K562 (cell line): Measurements from ENCODE around the gene ZBTB24. TPM values are rescaled to one million over a fixed set of nuclear protein-coding genes. Genes with fewer than 3 reads are reported as not detected.
A peak's percentile ranks its signal among the peaks of the same experiment; 100 is the strongest.

Experiments
- ATAC-seq: fragments of 200-7000 bp; cut with Tn5 transposase; 3 replicates; pipeline ENCODE4 v1.9.1; 2020; ENCODE audit warnings: moderate library complexity
- BruUV-seq: library from RNA; stranded (reverse); fragments of 400-500 nt; replicated peaks from 2 replicates; lab custom pipeline; 2021; lab: Mats Ljungman, UMichigan
- CTCF ChIA-PET: fragments of 300-600 bp; formaldehyde crosslinking; extraction: SDS; loops from one replicate; lab custom pipeline; 2021; ENCODE audit warnings: low intra/inter-chr PET ratio; lab: Yijun Ruan, JAX
- POLR2A ChIA-PET: fragments of 300-600, 350-650 bp; sonication (Branson Sonifier 250); formaldehyde crosslinking; extraction: SDS; loops from one replicate; lab custom pipeline; 2021; ENCODE audit warnings: antibody characterized with exemption, inconsistent platforms; lab: Yijun Ruan, JAX
- DNase-seq, 4 experiments: peaks; one replicate each; pipeline versions ENCODE4 v3.0.0 to v3.0.0-alpha.2; 2011 to 2018; ENCODE audit warnings: low spot score in 3 of 4, mixed read lengths in 3 of 4; ENCODE audit errors: extremely low read depth in 1 of 4
- FAIRE-seq: peaks from 2 replicates; lab custom pipeline; 2011; peaks lifted over from hg19 to GRCh38; lab: Jason Lieb, UNC
- H2AFZ ChIP-seq: 2 replicates; pipeline ENCODE4 v1.6.0; 2011; ENCODE audit warnings: low read depth, low read length, control low read depth, inconsistent platforms
- H3K27ac ChIP-seq: fragments of 200-600 bp; 3 replicates; pipeline ENCODE4 v1.8.0; 2011; ENCODE audit warnings: low read depth, mild to moderate bottlenecking, control low read depth, inconsistent platforms, low read length, moderate library complexity, mixed read lengths; ENCODE audit errors: extremely low read depth
- H3K27me3 ChIP-seq, 2 experiments: fragments of 300-600 bp in 1 of 2; 2 replicates in 1 of 2; 3 replicates in 1 of 2; pipeline versions ENCODE4 v1.6.0 to v1.8.0; 2011; ENCODE audit warnings: inconsistent platforms in 2 of 2, low read length in 2 of 2, mild to moderate bottlenecking in 1 of 2, mixed read lengths in 1 of 2, moderate library complexity in 1 of 2; ENCODE audit not compliant: control insufficient read depth in 2 of 2, insufficient read depth in 2 of 2
- H3K36me3 ChIP-seq: fragments of 300-600 bp; 3 replicates; pipeline ENCODE4 v1.8.0; 2011; ENCODE audit warnings: mild to moderate bottlenecking, low read length, inconsistent platforms; ENCODE audit not compliant: control insufficient read depth, insufficient read depth
- H3K4me1 ChIP-seq, 2 experiments: fragments of 200-600 bp in 1 of 2; replicated peaks in 1 of 2; 2 replicates in 1 of 2; 3 replicates in 1 of 2; pipeline versions ENCODE4 v1.5.1 to v1.8.0; 2011; ENCODE audit warnings: inconsistent platforms in 2 of 2, low read length in 2 of 2, mild to moderate bottlenecking in 1 of 2, mixed read lengths in 1 of 2, moderate library complexity in 1 of 2; ENCODE audit not compliant: control insufficient read depth in 2 of 2, insufficient read depth in 2 of 2
- H3K4me2 ChIP-seq: 2 replicates; pipeline ENCODE4 v1.6.1; 2011; ENCODE audit warnings: low read length, control low read depth, inconsistent platforms, mixed read lengths; ENCODE audit not compliant: insufficient read depth
- H3K4me3 ChIP-seq: fragments of 200-600 bp; sonication (generic), shearing (Covaris generic); 2 replicates; pipeline ENCODE4 v1.5.1; 2016; ENCODE audit warnings: control low read depth, inconsistent platforms
- H3K79me2 ChIP-seq: fragments of 200-600 bp; 3 replicates; pipeline ENCODE4 v1.8.0; 2011; ENCODE audit warnings: low read length, inconsistent platforms; ENCODE audit not compliant: control insufficient read depth, insufficient read depth
- H3K9ac ChIP-seq, 2 experiments: 2 replicates each; pipeline versions ENCODE4 v1.6.0 to v1.6.1; 2011; ENCODE audit warnings: low read depth in 2 of 2, low read length in 2 of 2, control low read depth in 1 of 2, inconsistent platforms in 1 of 2, mild to moderate bottlenecking in 1 of 2, mixed read lengths in 1 of 2; ENCODE audit not compliant: insufficient read depth in 1 of 2
- H3K9me1 ChIP-seq: one replicate; pipeline ENCODE4 v1.6.0; 2011; ENCODE audit warnings: inconsistent platforms, mild to moderate bottlenecking, low read length, moderate library complexity; ENCODE audit not compliant: control insufficient read depth, insufficient read depth
- H3K9me3 ChIP-seq: replicated peaks from 2 replicates; pipeline ENCODE4 v1.5.1; 2011; ENCODE audit warnings: low read depth, low read length, inconsistent platforms; ENCODE audit not compliant: control insufficient read depth, insufficient read depth
- H4K20me1 ChIP-seq: replicated peaks from 2 replicates; pipeline ENCODE4 v1.6.1; 2011; ENCODE audit warnings: low read length, inconsistent platforms, mixed read lengths; ENCODE audit not compliant: control insufficient read depth, insufficient read depth
- ATF7 ChIP-seq: fragments of 450-650 bp; IDR thresholded peaks from 2 replicates; pipeline ENCODE4 v1.7.1; 2014; ENCODE audit warnings: mild to moderate bottlenecking, moderate library complexity
- CEBPB ChIP-seq: fragments of 450-650 bp; IDR thresholded peaks from 2 replicates; pipeline ENCODE4 v1.6.1; 2016; ENCODE audit warnings: missing genetic modification characterization, missing compliant biosample characterization
- CEBPG ChIP-seq, 3 experiments: fragments of 200-800 bp in 1 of 3; sonication (Bioruptor generic) in 1 of 3; sonication (generic) in 1 of 3; formaldehyde crosslinking in 1 of 3; IDR thresholded peaks in 2 of 3; conservative IDR thresholded peaks in 1 of 3; 2 replicates each; pipeline versions ENCODE4 v1.6.1 to v1.8.0; 2016 to 2022; ENCODE audit warnings: missing compliant biosample characterization in 2 of 3, missing genetic modification characterization in 2 of 3, mild to moderate bottlenecking in 1 of 3, missing genetic modification reagents in 1 of 3
- GABPA ChIP-seq: fragments of 200-800 bp; sonication (Bioruptor generic); conservative IDR thresholded peaks from 2 replicates; pipeline ENCODE4 v1.6.1; 2016; ENCODE audit warnings: low read depth, missing genetic modification characterization, missing compliant biosample characterization
- PPARD ChIP-seq: fragments of 250-450 bp; sonication (Bioruptor Pico); IDR thresholded peaks from 2 replicates; pipeline ENCODE4 v1.8.0; 2022; ENCODE audit warnings: inconsistent platforms, mild to moderate bottlenecking, moderate library complexity
- TAF1 ChIP-seq: IDR thresholded peaks from 2 replicates; pipeline ENCODE4 v1.6.1; 2011; ENCODE audit warnings: mild to moderate bottlenecking, low read length, moderate library complexity; ENCODE audit not compliant: insufficient read depth, control insufficient read depth, severe bottlenecking; ENCODE audit errors: extremely low read depth
- U2AF2 ChIP-seq: fragments of 200-400 bp; formaldehyde crosslinking; optimal IDR thresholded peaks from 2 replicates; pipeline ENCODE3; 2017; ENCODE audit warnings: low read depth, mild to moderate bottlenecking, low read length
- YY1 ChIP-seq, 3 experiments: IDR thresholded peaks; 2 replicates each; pipeline ENCODE4 v1.6.1; 2011; ENCODE audit warnings: low read length in 2 of 3, mild to moderate bottlenecking in 2 of 3, moderate library complexity in 2 of 3, borderline replicate concordance in 1 of 3, control low read depth in 1 of 3, low read depth in 1 of 3; ENCODE audit not compliant: insufficient read depth in 3 of 3, insufficient replicate concordance in 2 of 3, control insufficient read depth in 1 of 3, insufficient read length in 1 of 3; ENCODE audit errors: extremely low read depth in 1 of 3
- WGBS: fragments of 100-300 bp; shearing (Covaris generic); methylation state at CpG from one replicate; pipeline ENCODE4 v1.1.6; 2016; ENCODE audit warnings: low coverage, mixed read lengths; ENCODE audit not compliant: insufficient coverage; ENCODE audit errors: missing lambda C conversion rate; 5-methylcytosine and 5-hydroxymethylcytosine counted together
- in situ Hi-C: fragments of 300-500 bp; cut with MboI; formaldehyde crosslinking; loops from 4 replicates; pipeline ENCODE4 v1.15.0; 2018; ENCODE audit warnings: inconsistent platforms, mixed read lengths
- intact Hi-C: fragments of 100-400 bp; cut with micrococcal nuclease; formaldehyde crosslinking; loops from 2 replicates; pipeline ENCODE4 v1.14.2; 2022
- polyA plus RNA-seq, 8 experiments: library from polyadenylated mRNA; depleted of rRNA in 4 of 8; stranded (reverse) in 5 of 8; unstranded in 3 of 8; fragments of >200 nt; fragmentation: Nextera tagmentation in 2 of 8; fragmentation: Illumina TruSeq in 1 of 8; extraction: Ambion mirVana in 2 of 8; extraction: Trizol in 1 of 8; gene quantifications; 2 replicates each; pipeline versions ENCODE4 v1.2.1 to v1.2.3, GENCODE V29; 2011 to 2014; ENCODE audit warnings: inconsistent platforms in 1 of 8, missing spikeins in 1 of 8
- total RNA-seq, 7 experiments: library from RNA; depleted of rRNA in 6 of 7; stranded (reverse); fragments of >200 nt in 6 of 7; fragmentation: Illumina TruSeq in 2 of 7; extraction: Trizol in 2 of 7; gene quantifications; 2 replicates each; pipeline versions ENCODE4 v1.2.1 to v1.2.3, GENCODE V29; 2011 to 2021; ENCODE audit warnings: low replicate concordance in 1 of 7
- TF ChIP-seq, protein P1 (sequence below): fragments of 450-650 bp; IDR thresholded peaks from 2 replicates; pipeline ENCODE4 v1.6.1; 2017; ENCODE audit warnings: mild to moderate bottlenecking, moderate library complexity
- TF ChIP-seq, protein P2 (sequence below), 2 experiments: fragments of 450-650 bp in 1 of 2; sonication (generic) in 1 of 2; formaldehyde crosslinking in 1 of 2; IDR thresholded peaks in 1 of 2; conservative IDR thresholded peaks in 1 of 2; 2 replicates each; pipeline versions ENCODE4 v1.6.1 to v1.8.1; 2016 to 2023; ENCODE audit warnings: mild to moderate bottlenecking in 2 of 2, moderate library complexity in 2 of 2, inconsistent platforms in 1 of 2, missing genetic modification reagents in 1 of 2
- TF ChIP-seq, protein P3 (sequence below): fragments of 150-350 bp; IDR thresholded peaks from 2 replicates; pipeline ENCODE4 v1.6.1; 2014; ENCODE audit warnings: low read depth, mild to moderate bottlenecking, low read length, borderline replicate concordance

The ZBTB24 gene
- total and polyA plus RNA-seq, 9 of the 15 experiments (the other 6 are each of a cell fraction or from before 2014, with no cell fraction given): 2.0 to 16.7 (median 8.3) TPM

DNA sequence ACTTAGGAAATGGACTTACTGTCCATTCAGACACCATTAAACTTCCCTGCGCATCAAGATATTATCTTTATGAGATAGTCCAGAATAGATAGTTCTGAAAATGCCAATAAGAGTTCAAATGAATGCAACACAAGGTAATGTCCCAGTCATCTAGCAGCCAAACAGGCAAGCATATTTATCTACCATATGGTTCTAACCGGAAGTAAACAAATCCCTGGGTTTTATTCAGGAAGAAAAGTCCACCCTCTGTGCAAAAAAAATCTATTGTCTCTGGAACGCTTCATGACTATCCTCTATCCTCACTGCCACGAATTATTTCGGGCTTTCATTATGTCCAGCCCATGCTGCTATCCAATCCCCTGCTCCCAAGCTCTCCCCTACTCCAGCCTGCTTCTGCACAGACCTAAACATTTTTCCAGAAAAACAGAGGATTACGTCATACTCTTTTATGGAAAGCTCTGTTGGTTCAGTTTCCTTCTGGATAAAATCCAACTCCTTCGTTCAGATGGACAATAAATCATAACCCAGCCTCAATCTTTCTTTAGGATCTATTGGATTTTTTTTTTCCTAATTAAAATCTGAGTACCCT lies 54.0 kb downstream of the ZBTB24 start:
- no peak overlapping the region for H3K4me2 ChIP-seq
- in situ Hi-C loops (no loop called here), intact Hi-C loops (no loop called here)
- no peaks in the 10 kb centered on the region for H4K20me1 ChIP-seq
- no peaks in the 10 kb centered on the region for H3K9me3 ChIP-seq
- CTCF ChIA-PET: no interaction called here
- DNase-seq (no peak), ATAC-seq (no peak), FAIRE-seq (no peak)
- POLR2A ChIA-PET: interaction anchor here (0.9 to 1.0 kb wide), 3 partner anchors 16 to 45 kb away, joined by 3 to 7 read pairs (median 6); no protein-coding TSS in a partner anchor
- 19% methylated on average over 7 of the region's 7 CpGs for WGBS
- H3K27me3 ChIP-seq: no peaks in the 10 kb centered on the region
- no peaks in the 10 kb centered on the region for H3K36me3 ChIP-seq
- no TSS peak for BruUV-seq
- H2AFZ ChIP-seq: 0 out of 2 replicates have a peak overlapping the region, but pooled peaks have one; percentile 47
- H3K9ac ChIP-seq: no peak overlapping the region
- H3K79me2 ChIP-seq: no peaks in the 10 kb centered on the region
- H3K27ac ChIP-seq: no peak overlapping the region
- H3K4me3 ChIP-seq: no peak overlapping the region
- peaks cover 4 to 5% of the 10 kb centered on the region in 2 experiments; a peak in 3 of 5 replicates for H3K4me1 ChIP-seq
- H3K9me1 ChIP-seq: no peaks in the 10 kb centered on the region
- TF ChIP-seq CEBPB (0 out of 2 replicates have a peak, but pooled peaks have one; percentile 23), TAF1 (no peak), GABPA (tag) (0 out of 2 replicates have a peak, but pooled peaks have one; percentile 11), YY1 (IDR thresholded peaks at IDR 0.05; ENCODE audit: borderline replicate concordance in 1 of 3, control insufficient read depth in 1 of 3, extremely low read depth in 1 of 3, insufficient read depth in 3 of 3, insufficient read length in 1 of 3, insufficient replicate concordance in 2 of 3, low read depth in 1 of 3, low read length in 2 of 3) (no peak), CEBPG (CRISPR knock-in tag; IDR thresholded peaks at IDR 0.05) (no peak), CEBPG (tag; conservative IDR thresholded peaks at IDR 0.05 in 1 of 2, IDR thresholded peaks at IDR 0.05 in 1 of 2) (peak; percentile 33 to 45; a peak in 2 of 4 replicates), PPARD (no peak), ATF7 (peak; percentile 86), U2AF2 (no peak)
- TF ChIP-seq, protein P1, sequence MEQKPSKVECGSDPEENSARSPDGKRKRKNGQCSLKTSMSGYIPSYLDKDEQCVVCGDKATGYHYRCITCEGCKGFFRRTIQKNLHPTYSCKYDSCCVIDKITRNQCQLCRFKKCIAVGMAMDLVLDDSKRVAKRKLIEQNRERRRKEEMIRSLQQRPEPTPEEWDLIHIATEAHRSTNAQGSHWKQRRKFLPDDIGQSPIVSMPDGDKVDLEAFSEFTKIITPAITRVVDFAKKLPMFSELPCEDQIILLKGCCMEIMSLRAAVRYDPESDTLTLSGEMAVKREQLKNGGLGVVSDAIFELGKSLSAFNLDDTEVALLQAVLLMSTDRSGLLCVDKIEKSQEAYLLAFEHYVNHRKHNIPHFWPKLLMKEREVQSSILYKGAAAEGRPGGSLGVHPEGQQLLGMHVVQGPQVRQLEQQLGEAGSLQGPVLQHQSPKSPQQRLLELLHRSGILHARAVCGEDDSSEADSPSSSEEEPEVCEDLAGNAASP: no peak
- TF ChIP-seq, protein P2, sequence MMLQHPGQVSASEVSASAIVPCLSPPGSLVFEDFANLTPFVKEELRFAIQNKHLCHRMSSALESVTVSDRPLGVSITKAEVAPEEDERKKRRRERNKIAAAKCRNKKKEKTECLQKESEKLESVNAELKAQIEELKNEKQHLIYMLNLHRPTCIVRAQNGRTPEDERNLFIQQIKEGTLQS (IDR thresholded peaks at IDR 0.05): peak; percentile 70; the same call in 1 of the 2 replicates
- TF ChIP-seq, protein P2 (CRISPR knock-in tag; conservative IDR thresholded peaks at IDR 0.05): no peak
- TF ChIP-seq, protein P3, sequence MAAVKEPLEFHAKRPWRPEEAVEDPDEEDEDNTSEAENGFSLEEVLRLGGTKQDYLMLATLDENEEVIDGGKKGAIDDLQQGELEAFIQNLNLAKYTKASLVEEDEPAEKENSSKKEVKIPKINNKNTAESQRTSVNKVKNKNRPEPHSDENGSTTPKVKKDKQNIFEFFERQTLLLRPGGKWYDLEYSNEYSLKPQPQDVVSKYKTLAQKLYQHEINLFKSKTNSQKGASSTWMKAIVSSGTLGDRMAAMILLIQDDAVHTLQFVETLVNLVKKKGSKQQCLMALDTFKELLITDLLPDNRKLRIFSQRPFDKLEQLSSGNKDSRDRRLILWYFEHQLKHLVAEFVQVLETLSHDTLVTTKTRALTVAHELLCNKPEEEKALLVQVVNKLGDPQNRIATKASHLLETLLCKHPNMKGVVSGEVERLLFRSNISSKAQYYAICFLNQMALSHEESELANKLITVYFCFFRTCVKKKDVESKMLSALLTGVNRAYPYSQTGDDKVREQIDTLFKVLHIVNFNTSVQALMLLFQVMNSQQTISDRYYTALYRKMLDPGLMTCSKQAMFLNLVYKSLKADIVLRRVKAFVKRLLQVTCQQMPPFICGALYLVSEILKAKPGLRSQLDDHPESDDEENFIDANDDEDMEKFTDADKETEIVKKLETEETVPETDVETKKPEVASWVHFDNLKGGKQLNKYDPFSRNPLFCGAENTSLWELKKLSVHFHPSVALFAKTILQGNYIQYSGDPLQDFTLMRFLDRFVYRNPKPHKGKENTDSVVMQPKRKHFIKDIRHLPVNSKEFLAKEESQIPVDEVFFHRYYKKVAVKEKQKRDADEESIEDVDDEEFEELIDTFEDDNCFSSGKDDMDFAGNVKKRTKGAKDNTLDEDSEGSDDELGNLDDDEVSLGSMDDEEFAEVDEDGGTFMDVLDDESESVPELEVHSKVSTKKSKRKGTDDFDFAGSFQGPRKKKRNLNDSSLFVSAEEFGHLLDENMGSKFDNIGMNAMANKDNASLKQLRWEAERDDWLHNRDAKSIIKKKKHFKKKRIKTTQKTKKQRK: no peak
